Esophagus muscularis mucosa (tissue), 3 donors: Measurements from ENCODE around the gene NFYA.

Source experiments
- EP300 ChIP-seq: sonication (generic); formaldehyde crosslinking; IDR thresholded peaks from one replicate; pipeline ENCODE4 v1.6.1; 2017; ENCODE audit warnings: antibody characterized with exemption
- TF ChIP-seq, protein P1 (sequence below), 3 experiments: fragments of 200-600 bp in 2 of 3; fragments of 450-650 bp in 1 of 3; sonication (generic) in 2 of 3; IDR thresholded peaks; one replicate each; pipeline ENCODE4 v1.5.1; 2017 to 2019; ENCODE audit warnings: antibody characterized with exemption in 3 of 3, mild to moderate bottlenecking in 2 of 3, moderate library complexity in 1 of 3

DNA sequence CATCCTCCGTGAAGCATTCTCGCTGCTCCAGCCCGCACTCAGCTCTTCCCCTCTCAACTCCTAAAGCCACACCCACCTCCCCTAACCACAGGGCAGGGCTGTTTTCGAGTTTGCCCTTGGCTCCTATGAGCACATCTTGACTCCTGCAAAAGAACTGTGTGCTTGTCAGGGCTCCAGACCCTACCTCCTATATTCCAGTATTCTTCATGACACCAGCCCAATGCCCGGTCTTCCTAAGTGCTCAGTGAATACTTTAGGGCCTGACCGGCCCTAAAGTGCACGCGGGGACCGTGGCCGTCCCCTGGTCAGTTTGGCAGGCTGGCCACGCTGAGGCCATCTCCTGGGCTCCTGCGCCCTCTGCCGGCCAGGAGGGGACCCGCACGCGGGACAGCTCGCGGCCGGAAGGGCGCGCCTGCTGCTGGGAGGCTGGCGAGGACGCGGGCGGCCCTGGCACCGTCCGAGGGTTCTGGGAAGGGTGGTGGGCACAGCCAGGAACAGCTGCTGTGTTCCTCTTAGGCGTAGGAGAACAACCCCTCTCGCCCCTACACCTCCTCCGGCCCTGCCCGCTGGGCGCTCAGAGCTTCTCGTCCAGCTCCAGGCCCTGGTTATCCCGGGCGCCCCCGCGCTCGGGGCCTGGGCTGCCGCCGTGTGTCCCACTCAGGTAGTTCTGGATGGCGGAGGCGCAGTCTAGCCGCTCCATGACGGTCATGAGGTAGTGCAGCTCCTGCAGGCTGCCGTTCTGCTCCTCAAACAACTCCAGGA lies 44.8 kb upstream of the NFYA start:
- TF ChIP-seq, protein P1, sequence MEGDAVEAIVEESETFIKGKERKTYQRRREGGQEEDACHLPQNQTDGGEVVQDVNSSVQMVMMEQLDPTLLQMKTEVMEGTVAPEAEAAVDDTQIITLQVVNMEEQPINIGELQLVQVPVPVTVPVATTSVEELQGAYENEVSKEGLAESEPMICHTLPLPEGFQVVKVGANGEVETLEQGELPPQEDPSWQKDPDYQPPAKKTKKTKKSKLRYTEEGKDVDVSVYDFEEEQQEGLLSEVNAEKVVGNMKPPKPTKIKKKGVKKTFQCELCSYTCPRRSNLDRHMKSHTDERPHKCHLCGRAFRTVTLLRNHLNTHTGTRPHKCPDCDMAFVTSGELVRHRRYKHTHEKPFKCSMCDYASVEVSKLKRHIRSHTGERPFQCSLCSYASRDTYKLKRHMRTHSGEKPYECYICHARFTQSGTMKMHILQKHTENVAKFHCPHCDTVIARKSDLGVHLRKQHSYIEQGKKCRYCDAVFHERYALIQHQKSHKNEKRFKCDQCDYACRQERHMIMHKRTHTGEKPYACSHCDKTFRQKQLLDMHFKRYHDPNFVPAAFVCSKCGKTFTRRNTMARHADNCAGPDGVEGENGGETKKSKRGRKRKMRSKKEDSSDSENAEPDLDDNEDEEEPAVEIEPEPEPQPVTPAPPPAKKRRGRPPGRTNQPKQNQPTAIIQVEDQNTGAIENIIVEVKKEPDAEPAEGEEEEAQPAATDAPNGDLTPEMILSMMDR (IDR thresholded peaks at IDR 0.05), result peak; percentile 97 to 100 (median 99)
- TF ChIP-seq EP300, result no peak
